NCI-H128 (cell line): ENCODE results near the gene TM9SF4.
A peak's percentile ranks its signal among the peaks of the same experiment; 100 is the strongest.
"Not testable (repeated sequence)": the region's sequence is repeated elsewhere in the genome, so short reads cannot be mapped to it uniquely, and the experiment has no call there.

ENCODE experiments used
- DNase-seq: peaks from one replicate; lab custom pipeline; 2025; ENCODE audit not compliant: unreplicated experiment; lab: John Stamatoyannopoulos, UW

Gene TM9SF4

DNA sequence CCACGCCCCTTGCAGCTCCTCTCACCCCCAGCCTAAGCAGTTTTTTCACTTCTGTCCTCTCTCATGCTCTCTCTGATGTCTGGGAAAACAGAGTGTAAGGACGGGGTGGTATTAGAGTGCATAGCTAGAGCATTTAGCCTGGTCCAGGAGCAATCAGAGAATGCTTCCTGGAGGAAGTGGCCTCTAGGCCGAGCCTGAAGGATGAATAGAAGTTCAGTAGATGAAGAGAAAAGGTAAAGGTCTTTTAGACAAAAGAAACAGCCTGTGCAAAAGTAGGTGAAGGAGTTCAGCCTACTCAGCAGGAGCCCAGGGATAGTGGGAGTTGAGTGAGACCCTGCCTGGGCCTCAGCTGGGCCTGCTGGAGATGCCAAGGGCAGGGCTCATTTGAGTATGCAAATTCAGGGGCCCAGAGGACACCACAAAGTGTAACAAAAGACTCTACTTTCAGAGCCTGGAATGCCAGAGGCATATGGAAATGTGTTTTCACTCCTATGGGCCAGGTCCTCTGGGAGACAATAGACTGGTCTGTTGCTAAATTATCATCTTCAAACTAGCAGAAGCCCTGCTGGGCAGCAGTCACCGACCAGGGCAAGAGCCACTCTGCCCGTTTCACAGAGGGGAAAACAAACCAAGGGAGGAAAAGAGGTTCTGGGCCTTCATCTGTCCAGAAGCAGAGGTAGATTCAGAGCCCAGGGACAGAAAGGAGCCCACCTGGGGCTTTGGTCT, 19.7 kb upstream of the TM9SF4 start:
- DNase-seq: no peak

DNA sequence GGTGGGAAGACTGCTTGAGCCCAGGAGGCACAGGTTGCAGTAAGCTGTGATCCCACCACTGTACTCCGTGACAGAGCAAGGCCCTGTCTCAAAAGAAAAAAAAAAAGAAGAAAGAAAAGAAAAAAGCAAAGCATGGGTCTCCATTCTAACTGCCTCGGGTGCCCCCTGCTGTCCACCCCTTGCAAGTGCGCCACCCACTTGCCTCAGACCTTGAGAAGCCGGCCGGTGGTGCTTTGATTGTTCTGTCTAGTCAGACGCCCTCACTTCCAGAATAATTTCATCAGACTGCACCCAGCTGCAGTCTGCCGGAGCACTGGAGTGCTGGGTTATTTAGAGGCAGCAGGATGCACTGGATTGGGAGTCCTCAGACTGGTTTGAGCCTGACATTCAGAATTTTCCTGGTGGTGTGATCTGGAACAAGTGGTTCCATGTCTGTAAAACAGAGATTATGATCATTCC, 17.6 kb upstream of the TM9SF4 start:
- DNase-seq: peak; percentile 54

DNA sequence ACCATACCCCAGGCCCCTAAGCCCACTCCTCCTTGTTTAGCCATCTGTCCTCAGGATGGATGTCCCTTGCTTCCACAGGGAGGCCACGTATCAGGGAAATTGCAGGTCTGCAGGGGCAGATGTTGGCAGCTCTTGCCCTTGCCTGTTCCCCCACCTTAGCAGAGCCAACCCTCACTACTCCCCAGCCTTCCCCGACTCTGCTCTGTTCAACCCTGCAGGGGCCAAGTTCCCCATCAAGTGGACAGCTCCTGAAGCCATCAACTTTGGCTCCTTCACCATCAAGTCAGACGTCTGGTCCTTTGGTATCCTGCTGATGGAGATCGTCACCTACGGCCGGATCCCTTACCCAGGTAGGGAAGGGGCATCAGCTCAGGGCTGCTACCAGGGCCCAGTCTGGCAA, 10.7 kb upstream of the TM9SF4 start:
- DNase-seq: no peak

GRCh38 chr20:32108814-32109391, 611 bp upstream of the TM9SF4 start:
- no peak for DNase-seq

- DNase-seq: no peak
Measured at GRCh38 chr20:32110173-32110704, 725 bp downstream of the TM9SF4 start.

DNA sequence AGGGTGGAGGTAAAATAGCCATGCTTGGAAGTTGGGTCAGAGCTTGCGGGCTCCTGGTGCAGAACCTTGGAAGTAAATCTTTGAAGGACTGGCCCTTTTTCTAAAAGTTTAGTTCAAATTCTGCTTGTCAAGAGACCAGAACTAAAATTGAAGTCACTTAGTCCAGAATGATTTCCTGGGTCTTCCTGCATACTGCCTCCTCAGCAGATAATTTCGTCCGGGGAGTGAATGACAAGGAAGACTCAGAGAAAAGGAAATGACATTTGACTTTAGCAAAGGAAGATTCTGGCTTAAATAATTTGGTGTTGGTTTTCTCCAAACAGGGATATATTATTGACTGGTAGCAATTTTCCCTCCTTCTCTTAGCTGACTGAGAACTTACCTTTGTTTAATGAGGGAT, 1.2 kb downstream of the TM9SF4 start:
- no peak for DNase-seq

- DNase-seq: no peak
Measured at GRCh38 chr20:32111156-32111686, 1.7 kb downstream of the TM9SF4 start.

- DNase-seq: no peak
Measured at GRCh38 chr20:32111753-32112152, 2.2 kb downstream of the TM9SF4 start.

DNA sequence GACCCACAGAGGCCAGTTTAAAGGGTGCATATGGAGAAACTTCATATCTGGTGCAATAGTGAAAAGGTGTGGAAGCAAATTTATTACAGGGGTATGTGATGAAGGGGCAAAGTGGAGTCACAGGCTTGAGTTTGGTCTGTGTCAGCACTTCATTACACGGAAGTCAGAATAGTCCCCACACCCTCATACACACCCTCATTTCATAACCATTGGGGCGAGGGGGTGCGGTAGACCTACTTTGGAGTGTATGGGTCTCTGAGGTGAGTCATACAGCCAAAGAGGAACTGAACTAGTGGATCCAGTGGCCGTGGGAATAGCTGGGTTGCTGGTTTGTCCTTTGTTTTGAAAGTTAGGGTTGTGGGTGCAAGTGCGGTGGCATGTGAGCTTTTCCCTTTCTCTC, 3.3 kb downstream of the TM9SF4 start:
- DNase-seq: no peak

DNA sequence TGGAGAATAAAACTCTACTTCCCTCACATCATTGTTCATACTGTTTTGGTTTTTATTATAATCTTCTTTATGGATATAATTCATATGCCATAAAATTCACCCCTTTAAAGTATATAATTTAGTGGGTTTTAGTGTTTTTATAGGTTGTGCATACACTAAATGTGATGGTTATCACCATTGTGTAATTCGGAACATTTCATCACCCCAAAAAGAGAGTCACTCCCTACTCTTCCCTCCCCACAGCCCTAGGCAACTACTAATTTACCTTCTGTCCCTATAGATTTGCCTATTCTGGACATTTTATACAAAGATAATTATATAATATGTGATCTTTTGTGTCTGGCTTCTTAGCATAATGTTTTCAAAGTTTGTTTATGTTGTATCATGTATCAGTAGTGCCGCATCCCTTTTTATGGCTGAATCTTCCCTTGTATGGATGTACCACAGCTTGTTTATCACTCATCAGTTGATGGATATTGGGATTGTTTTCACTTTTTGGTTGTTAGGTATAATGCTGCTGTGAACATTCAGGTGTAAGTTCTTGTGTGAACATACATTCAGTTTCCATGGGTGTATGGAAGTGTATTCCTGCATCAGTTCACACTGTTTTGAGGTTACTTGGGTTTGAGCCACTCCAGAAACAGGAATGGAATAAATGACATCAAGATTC, 4.2 kb downstream of the TM9SF4 start:
- no peak for DNase-seq

GRCh38 chr20:32114305-32114960, 4.9 kb downstream of the TM9SF4 start:
- no peak for DNase-seq

GRCh38 chr20:32115211-32115767, 5.8 kb downstream of the TM9SF4 start:
- DNase-seq: no peak

- no peak for DNase-seq
Measured at GRCh38 chr20:32116079-32116521, 6.6 kb downstream of the TM9SF4 start.

- not testable (repeated sequence) for DNase-seq
Measured at GRCh38 chr20:32116796-32117195, 7.3 kb downstream of the TM9SF4 start.

DNA sequence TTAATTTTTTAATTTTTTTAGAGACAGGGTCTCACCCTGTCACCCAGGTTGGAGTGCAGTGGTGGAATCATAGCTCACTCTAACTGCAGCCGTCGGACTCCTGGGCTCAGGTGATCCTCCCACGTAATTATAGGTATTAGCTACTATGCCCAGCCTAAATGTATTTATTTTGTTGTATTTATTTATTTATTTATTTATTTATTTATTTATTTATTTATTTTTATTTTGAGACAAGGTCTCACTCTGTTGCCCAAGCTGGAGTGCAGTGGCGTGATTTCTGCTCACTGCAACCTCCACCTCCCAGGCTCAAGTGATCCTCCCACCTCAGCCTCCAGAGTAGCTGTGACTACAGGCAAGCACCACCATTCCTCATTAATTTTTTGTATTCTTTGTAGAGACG, 8.9 kb downstream of the TM9SF4 start:
- DNase-seq: not testable (repeated sequence)

- DNase-seq: no peak
Measured at GRCh38 chr20:32119734-32120133, 10.2 kb downstream of the TM9SF4 start.

DNA sequence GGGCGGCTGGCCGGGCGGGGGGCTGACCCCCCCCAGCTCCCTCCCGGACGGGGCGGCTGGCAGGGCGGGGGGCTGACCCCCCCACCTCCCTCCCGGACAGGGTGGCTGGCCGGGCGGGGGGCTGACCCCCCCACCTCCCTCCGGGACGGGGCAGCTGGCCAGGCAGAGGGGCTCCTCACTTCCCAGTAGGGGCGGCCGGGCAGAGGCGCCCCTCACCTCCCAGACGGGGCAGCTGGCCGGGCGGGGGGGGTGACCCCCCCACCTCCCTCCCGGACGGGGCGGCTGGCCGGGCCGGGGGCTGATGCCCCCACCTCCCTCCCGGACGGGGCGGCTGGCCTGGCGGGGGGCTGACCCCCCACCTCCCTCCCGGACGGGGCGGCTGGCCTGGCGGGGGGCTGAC, 12.4 kb downstream of the TM9SF4 start:
- DNase-seq: not testable (repeated sequence)

- DNase-seq: no peak
Measured at GRCh38 chr20:32123088-32123487, 13.6 kb downstream of the TM9SF4 start.

GRCh38 chr20:32124916-32125454, 15.5 kb downstream of the TM9SF4 start:
- no peak for DNase-seq

GRCh38 chr20:32125506-32125905, 16.0 kb downstream of the TM9SF4 start:
- no peak for DNase-seq

DNA sequence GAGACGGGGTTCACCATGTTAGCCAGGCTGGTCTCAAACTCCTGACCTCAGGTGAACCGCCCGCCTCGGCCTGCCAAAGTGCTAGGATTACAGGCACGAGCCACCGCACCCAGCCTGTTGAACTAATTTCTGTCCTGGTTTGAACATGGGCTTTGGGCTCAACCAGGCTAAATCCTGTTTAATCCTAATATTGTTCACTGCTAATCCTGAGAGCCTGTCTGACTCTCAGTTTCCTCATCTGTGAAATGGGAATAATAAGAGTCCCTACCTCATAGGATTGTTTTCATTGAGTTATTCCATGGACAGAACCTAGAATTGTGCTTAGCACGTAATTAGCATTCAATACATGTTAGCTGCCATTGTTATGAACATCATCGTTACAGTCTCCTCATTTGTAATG, 17.4 kb downstream of the TM9SF4 start:
- DNase-seq: no peak
